Common myeloid progenitor, CD34-positive (primary cell): ENCODE results near the gene CPEB4.

Source experiments
- CTCF ChIA-PET: fragments of 350-600 bp; sonication (Branson Sonifier 250); formaldehyde crosslinking; loops from one replicate; lab custom pipeline; 2021; ENCODE audit warnings: antibody characterized with exemption; lab: Charles Lee
- POLR2A ChIA-PET: fragments of 350-600 bp; sonication (Branson Sonifier 250); formaldehyde crosslinking; loops from one replicate; lab custom pipeline; 2021; ENCODE audit warnings: antibody characterized with exemption; lab: Charles Lee
- DNase-seq, 3 donors: peaks; one replicate each; pipeline versions ENCODE4 v3.0.0 to v3.0.0-alpha.2; 2013
- H3K27ac ChIP-seq, 2 experiments: 1 replicate in 1 of 2; 2 replicates in 1 of 2; pipeline ENCODE4 v1.7.0; 2013; ENCODE audit warnings: inconsistent platforms in 2 of 2, low read length in 2 of 2, mild to moderate bottlenecking in 2 of 2, low read depth in 1 of 2, moderate library complexity in 1 of 2; ENCODE audit not compliant: severe bottlenecking in 2 of 2, insufficient read depth in 1 of 2, poor library complexity in 1 of 2
- H3K27me3 ChIP-seq, 5 experiments: replicated peaks in 2 of 5; 1 replicate in 3 of 5; 2 replicates in 2 of 5; pipeline versions ENCODE4 v1.6.1 to v1.7.0; 2013; ENCODE audit warnings: low read length in 4 of 5, mild to moderate bottlenecking in 2 of 5, moderate library complexity in 2 of 5, inconsistent platforms in 1 of 5; ENCODE audit not compliant: insufficient read depth in 5 of 5, control insufficient read depth in 4 of 5
- H3K36me3 ChIP-seq, 4 experiments: 1 replicate in 2 of 4; 2 replicates in 2 of 4; pipeline versions ENCODE4 v1.6.1 to v1.7.0; 2013; ENCODE audit warnings: low read length in 3 of 4, control low read depth in 1 of 4, mild to moderate bottlenecking in 1 of 4; ENCODE audit not compliant: control insufficient read depth in 4 of 4, insufficient read depth in 4 of 4
- H3K4me1 ChIP-seq, 4 experiments: 1 replicate in 3 of 4; 2 replicates in 1 of 4; pipeline versions ENCODE4 v1.6.1 to v1.7.1; 2013; ENCODE audit warnings: low read length in 3 of 4, mild to moderate bottlenecking in 3 of 4, control low read depth in 1 of 4, inconsistent platforms in 1 of 4, moderate library complexity in 1 of 4; ENCODE audit not compliant: control insufficient read depth in 4 of 4, insufficient read depth in 4 of 4; ENCODE audit errors: control extremely low read depth in 1 of 4
- H3K4me3 ChIP-seq, 7 experiments: 1 replicate in 4 of 7; 2 replicates in 3 of 7; pipeline versions ENCODE4 v1.5.1 to v1.7.0; 2013; ENCODE audit warnings: mild to moderate bottlenecking in 7 of 7, low read length in 6 of 7, moderate library complexity in 6 of 7, inconsistent platforms in 2 of 7, low read depth in 2 of 7, control low read depth in 1 of 7; ENCODE audit not compliant: insufficient read depth in 4 of 7, control insufficient read depth in 1 of 7; ENCODE audit errors: extremely low read depth in 1 of 7
- H3K9me3 ChIP-seq, 5 experiments: 1 replicate in 4 of 5; 2 replicates in 1 of 5; pipeline versions ENCODE4 v1.6.1 to v1.7.1; 2013; ENCODE audit warnings: low read length in 4 of 5, mild to moderate bottlenecking in 2 of 5, inconsistent platforms in 1 of 5, low read depth in 1 of 5, moderate library complexity in 1 of 5; ENCODE audit not compliant: control insufficient read depth in 4 of 5, insufficient read depth in 2 of 5; ENCODE audit errors: control extremely low read depth in 1 of 5
- WGBS: methylation state at CpG from one replicate; pipeline ENCODE4 v1.1.5; 2013; ENCODE audit not compliant: insufficient coverage; 5-methylcytosine and 5-hydroxymethylcytosine counted together

Gene CPEB4

DNA sequence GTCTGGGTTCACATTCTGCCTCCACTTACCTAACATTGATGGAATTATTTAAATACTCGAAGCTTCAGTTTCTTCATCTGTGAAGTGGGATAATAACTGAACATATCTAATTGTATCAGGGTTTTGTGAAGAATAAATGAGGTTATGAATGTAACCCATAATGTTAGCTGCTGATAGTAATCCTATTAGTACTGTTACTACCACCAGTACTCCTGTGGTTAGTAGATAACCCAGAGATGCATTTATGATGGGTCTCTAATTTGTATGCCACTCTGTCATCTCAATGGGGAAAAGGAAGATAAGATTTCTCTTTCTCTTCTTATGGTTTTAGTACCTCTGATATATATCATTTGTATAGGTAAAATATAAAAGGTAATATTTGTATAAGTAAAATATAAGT lies 16.0 kb downstream of the CPEB4 start:
- Histone ChIP-seq H3K4me3 (no peak overlapping the region), H3K4me1 (peaks cover 5 to 10% (median 8%) of the 10 kb centered on the region in 4 experiments), H3K27me3 (no peaks in the 10 kb centered on the region), H3K9me3 (no peaks in the 10 kb centered on the region), H3K36me3 (no peaks in the 10 kb centered on the region), H3K27ac (no peak overlapping the region)
- ChIA-PET CTCF (interaction anchor here (1.3 to 1.9 kb wide), 2 partner anchors 13 to 284 kb away, joined by 4 to 9 read pairs; no protein-coding TSS in a partner anchor), POLR2A (no interaction called here)
- WGBS, result 83% methylated on average over 1 of the region's 1 CpG
- DNase-seq, result no peak

- H3K36me3 ChIP-seq, result no peaks in the 10 kb centered on the region
- H3K27me3 ChIP-seq, result no peaks in the 10 kb centered on the region
- H3K4me3 ChIP-seq, result no peak overlapping the region
- ChIA-PET POLR2A (no interaction called here), CTCF (interaction anchor here (2.5 kb wide), 1 partner anchor 18 kb away, joined by 11 read pairs; no protein-coding TSS in a partner anchor)
- peaks cover 5 to 10% (median 8%) of the 10 kb centered on the region in 4 experiments for H3K4me1 ChIP-seq
- H3K9me3 ChIP-seq, result no peaks in the 10 kb centered on the region
- no peak overlapping the region for H3K27ac ChIP-seq
- DNase-seq, result no peak
- WGBS, result no CpG with 5 or more reads among the region's 1 CpG
These were observed 19.1 kb downstream of the CPEB4 start for GRCh38 chr5:173907284-173907683.

- POLR2A ChIA-PET, result no interaction called here
- DNase-seq, result peak in 1 of 3 donors; percentile 37
- Histone ChIP-seq H3K9me3 (no peaks in the 10 kb centered on the region), H3K4me3 (no peak overlapping the region), H3K36me3 (no peaks in the 10 kb centered on the region), H3K27ac (no peak overlapping the region), H3K27me3 (no peaks in the 10 kb centered on the region), H3K4me1 (peaks cover 5 to 10% (median 8%) of the 10 kb centered on the region in 4 experiments)
- CTCF ChIA-PET, result interaction anchor here (1.0 to 2.5 kb wide), 3 partner anchors 17 to 140 kb away, joined by 3 to 11 read pairs (median 3); no protein-coding TSS in a partner anchor
- 83% methylated on average over 2 of the region's 3 CpGs for WGBS
These were observed 19.7 kb downstream of the CPEB4 start for GRCh38 chr5:173907686-173908371.

GRCh38 chr5:173909199-173909598 lies 21.1 kb downstream of the CPEB4 start:
- Histone ChIP-seq H3K36me3 (no peaks in the 10 kb centered on the region), H3K4me1 (peaks cover 5 to 10% (median 8%) of the 10 kb centered on the region in 4 experiments), H3K27me3 (no peaks in the 10 kb centered on the region), H3K27ac (no peak overlapping the region), H3K9me3 (no peaks in the 10 kb centered on the region), H3K4me3 (no peak overlapping the region)
- DNase-seq, result no peak
- WGBS, result no CpG with 5 or more reads among the region's 3 CpGs
- CTCF ChIA-PET, result interaction anchor here (1.0 to 2.5 kb wide), 3 partner anchors 16 to 293 kb away, joined by 3 to 11 read pairs (median 3); no protein-coding TSS in a partner anchor
- POLR2A ChIA-PET, result interaction anchor here (0.7 kb wide), 1 partner anchor 276 kb away, joined by 3 read pairs; no protein-coding TSS in a partner anchor

DNA sequence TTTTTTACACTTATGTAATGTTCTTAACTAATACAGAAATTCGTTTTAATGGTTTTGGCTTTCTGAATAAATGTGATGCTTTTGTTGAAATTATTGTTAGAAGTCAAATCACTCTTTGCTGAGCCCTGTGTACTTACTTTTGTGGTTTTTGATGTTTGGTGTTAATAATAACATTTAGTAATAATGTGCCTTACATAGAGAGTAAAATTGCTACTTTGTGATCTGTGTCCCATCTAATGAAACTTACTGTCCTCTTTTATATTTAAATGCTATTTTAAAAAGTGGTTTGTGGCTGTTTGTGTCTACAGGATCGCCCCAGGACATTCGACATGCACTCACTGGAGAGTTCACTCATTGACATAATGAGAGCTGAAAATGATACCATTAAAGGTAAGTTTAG lies 22.1 kb downstream of the CPEB4 start:
- Histone ChIP-seq H3K36me3 (no peaks in the 10 kb centered on the region), H3K4me1 (peaks cover 5 to 10% (median 8%) of the 10 kb centered on the region in 4 experiments), H3K9me3 (no peaks in the 10 kb centered on the region), H3K27me3 (no peaks in the 10 kb centered on the region), H3K4me3 (no peak overlapping the region), H3K27ac (no peak overlapping the region)
- DNase-seq, result no peak
- CTCF ChIA-PET, result no interaction called here
- POLR2A ChIA-PET, result no interaction called here
- no CpG with 5 or more reads among the region's 3 CpGs for WGBS

DNA sequence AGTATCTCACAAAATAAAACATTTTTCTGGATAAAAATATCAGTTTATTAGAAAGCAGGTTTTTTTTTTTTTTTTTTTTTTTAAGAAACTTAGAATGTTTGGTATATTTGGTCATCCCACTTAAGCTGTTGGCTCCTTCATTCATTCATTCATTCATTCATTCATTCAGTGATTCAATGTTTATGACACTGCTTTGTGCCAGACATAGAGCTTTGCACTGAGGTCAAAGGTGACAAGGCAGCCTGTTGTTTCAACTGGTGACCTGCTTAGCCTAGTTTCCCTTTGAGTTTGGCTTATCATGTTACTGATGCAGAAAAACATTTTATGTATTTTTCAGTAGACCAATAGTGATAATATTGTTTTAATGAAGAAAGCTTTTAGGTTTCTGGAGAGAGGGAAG lies 23.5 kb downstream of the CPEB4 start:
- no peak overlapping the region for H3K27ac ChIP-seq
- POLR2A ChIA-PET, result no interaction called here
- CTCF ChIA-PET, result interaction anchor here (0.6 to 1.3 kb wide), 6 partner anchors 10 to 286 kb away, joined by 3 to 4 read pairs (median 3); no protein-coding TSS in a partner anchor
- H3K9me3 ChIP-seq, result no peaks in the 10 kb centered on the region
- peaks cover 5 to 15% (median 10%) of the 10 kb centered on the region in 4 experiments for H3K4me1 ChIP-seq
- H3K36me3 ChIP-seq, result no peaks in the 10 kb centered on the region
- H3K27me3 ChIP-seq, result no peaks in the 10 kb centered on the region
- no peak for DNase-seq
- no peak overlapping the region for H3K4me3 ChIP-seq

DNA sequence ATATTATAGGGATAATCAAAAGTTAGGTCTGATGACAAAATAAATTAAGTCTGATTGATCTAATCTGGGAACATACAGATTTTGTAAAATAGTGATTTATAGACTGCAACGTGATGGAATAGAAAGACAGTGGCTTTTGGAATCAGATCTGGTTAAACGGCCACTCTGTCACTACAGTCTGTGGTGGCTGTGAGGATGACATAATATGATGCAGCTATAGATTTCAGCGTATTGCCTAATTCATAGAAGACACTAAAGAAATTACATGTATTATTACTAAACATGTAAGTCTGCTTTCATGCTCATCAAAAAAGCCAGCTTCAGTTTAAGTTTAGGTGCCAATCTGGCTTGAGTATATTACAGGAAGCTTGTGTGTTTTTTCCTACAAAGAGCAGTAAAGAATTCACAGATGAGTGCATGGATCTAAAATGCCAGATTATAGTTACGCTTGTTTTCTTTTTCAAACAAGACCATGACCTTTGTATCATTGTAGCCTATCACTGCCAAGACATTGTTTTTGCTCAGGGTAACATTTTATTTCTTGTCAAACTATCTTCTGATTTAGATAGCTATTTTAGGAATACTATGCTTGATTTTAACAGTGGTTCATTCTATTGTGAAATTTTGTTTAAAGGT lies 25.7 kb downstream of the CPEB4 start:
- CTCF ChIA-PET, result interaction anchor here (0.9 to 1.1 kb wide), 2 partner anchors 11 to 25 kb away, joined by 3 to 7 read pairs; no protein-coding TSS in a partner anchor
- 100% methylated on average over 2 of the region's 4 CpGs for WGBS

More for the DNA sequence above, 25.7 kb downstream of the CPEB4 start:
- no peaks in the 10 kb centered on the region for H3K9me3 ChIP-seq
- no peaks in the 10 kb centered on the region for H3K27me3 ChIP-seq
- H3K27ac ChIP-seq, result no peak overlapping the region
- DNase-seq, result no peak
- POLR2A ChIA-PET, result no interaction called here
- H3K4me3 ChIP-seq, result no peak overlapping the region
- H3K4me1 ChIP-seq, result peaks cover 0 to 24% (median 12%) of the 10 kb centered on the region in 4 experiments
- no peaks in the 10 kb centered on the region for H3K36me3 ChIP-seq
